Karpas-422 (cell line): ENCODE measurements around the gene HAUS7. TPM values are rescaled to one million over a fixed set of nuclear protein-coding genes. Genes with fewer than 3 reads are reported as not detected.

Experiments
- DNase-seq: peaks from one replicate; pipeline ENCODE4 v3.0.0-alpha.2; 2015
- H2AFZ ChIP-seq: fragments of 200-600 bp; sonication (generic); 2 replicates; pipeline ENCODE4 v1.6.1; 2014; ENCODE audit warnings: antibody characterized with exemption, low read length, mixed read lengths
- H3K27ac ChIP-seq: fragments of 200-600 bp; sonication (generic); 2 replicates; pipeline ENCODE4 v1.5.1; 2014; ENCODE audit warnings: mild to moderate bottlenecking, low read length, moderate library complexity
- H3K27me3 ChIP-seq: fragments of 200-600 bp; sonication (generic); 2 replicates; pipeline ENCODE4 v1.6.1; 2014; ENCODE audit warnings: low read length, mixed read lengths
- H3K36me3 ChIP-seq: fragments of 200-600 bp; sonication (generic); 2 replicates; pipeline ENCODE4 v1.6.1; 2014; ENCODE audit warnings: low read length, mixed read lengths; ENCODE audit not compliant: insufficient read depth
- H3K4me1 ChIP-seq: fragments of 200-600 bp; sonication (generic); 2 replicates; pipeline ENCODE4 v1.6.1; 2014; ENCODE audit warnings: mild to moderate bottlenecking, low read length, mixed read lengths
- H3K4me2 ChIP-seq: fragments of 200-600 bp; sonication (generic); 2 replicates; pipeline ENCODE4 v1.6.1; 2014; ENCODE audit warnings: low read length, low read depth, mild to moderate bottlenecking; ENCODE audit not compliant: poor library complexity, severe bottlenecking
- H3K4me3 ChIP-seq: fragments of 200-600 bp; sonication (generic); 2 replicates; pipeline ENCODE4 v1.5.1; 2014; ENCODE audit warnings: mild to moderate bottlenecking, antibody characterized with exemption, low read length, mixed read lengths
- H3K79me2 ChIP-seq: fragments of 200-600 bp; sonication (generic); 2 replicates; pipeline ENCODE4 v1.6.1; 2014; ENCODE audit warnings: mild to moderate bottlenecking, low read length, mixed read lengths
- H3K9ac ChIP-seq: fragments of 200-600 bp; sonication (generic); 2 replicates; pipeline ENCODE4 v1.6.0; 2014; ENCODE audit warnings: low read length
- H3K9me2 ChIP-seq: fragments of 200-600 bp; sonication (generic), shearing (Covaris generic); replicated peaks from 2 replicates; pipeline ENCODE4 v1.6.0; 2014; ENCODE audit warnings: mild to moderate bottlenecking, low read length, moderate library complexity; ENCODE audit not compliant: insufficient read depth
- H3K9me3 ChIP-seq: fragments of 300-700, 200-600 bp; sonication (generic); 2 replicates; pipeline ENCODE4 v1.6.1; 2014; ENCODE audit warnings: low read length, mixed read lengths
- H4K20me1 ChIP-seq: fragments of 200-600 bp; sonication (generic); 2 replicates; pipeline ENCODE4 v1.6.1; 2014; ENCODE audit warnings: mild to moderate bottlenecking, antibody characterized with exemption, low read length, low read depth; ENCODE audit not compliant: insufficient read depth
- total RNA-seq: library from RNA; depleted of rRNA; stranded (reverse); fragments of >200 nt; shearing (Covaris generic); gene quantifications from 2 replicates; pipeline ENCODE4 v1.2.3, GENCODE V29; 2014; ENCODE audit warnings: low replicate concordance

HAUS7 gene
- total RNA-seq, 1 experiment from 2014 or later, result 36.2 TPM

DNA sequence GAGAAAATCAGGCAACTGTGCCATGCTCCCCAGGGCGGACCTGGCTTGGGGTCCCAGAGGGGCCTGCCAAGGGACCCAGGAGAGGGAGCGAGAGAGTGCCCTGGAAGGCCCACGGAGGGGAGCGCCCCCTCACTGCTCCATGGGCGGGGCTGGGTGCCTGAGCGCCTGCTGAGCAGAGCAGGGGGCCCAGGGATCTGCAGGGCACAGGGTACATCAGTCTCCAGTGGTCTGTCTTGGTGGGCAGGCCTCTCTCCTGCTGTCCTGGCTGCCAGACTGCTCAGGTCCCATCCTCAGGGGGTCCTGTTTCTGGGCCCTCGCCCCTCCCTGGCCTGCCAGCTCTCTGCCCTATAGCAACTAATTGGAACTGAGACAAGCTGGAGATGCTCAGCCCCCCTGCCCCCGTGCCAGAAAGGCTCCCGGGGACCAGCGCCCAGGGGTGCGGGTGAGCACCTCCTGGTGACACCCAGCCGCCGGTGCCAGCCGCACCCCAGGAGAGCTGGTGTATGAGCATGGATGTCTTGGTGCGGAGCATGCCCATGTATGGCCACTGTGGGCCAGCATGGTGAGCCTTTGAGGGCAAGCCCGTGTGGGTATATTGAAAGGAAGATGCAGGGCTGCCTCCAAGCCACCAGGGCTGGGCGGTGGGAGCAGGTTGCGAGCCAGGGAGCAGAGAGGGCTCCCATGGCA is 25.7 kb upstream of the HAUS7 start:
- no peak overlapping the region for H3K4me2 ChIP-seq
- H3K79me2 ChIP-seq, result no peaks in the 10 kb centered on the region
- H3K4me1 ChIP-seq, result no peaks in the 10 kb centered on the region
- H3K9me2 ChIP-seq, result no peaks in the 10 kb centered on the region
- no peaks in the 10 kb centered on the region for H3K9me3 ChIP-seq
- no peaks in the 10 kb centered on the region for H4K20me1 ChIP-seq
- no peaks in the 10 kb centered on the region for H3K36me3 ChIP-seq
- H2AFZ ChIP-seq, result no peak overlapping the region
- no peak overlapping the region for H3K9ac ChIP-seq
- no peak overlapping the region for H3K27ac ChIP-seq
- no peak overlapping the region for H3K4me3 ChIP-seq
- no peak for DNase-seq
- H3K27me3 ChIP-seq, result no peaks in the 10 kb centered on the region

DNA sequence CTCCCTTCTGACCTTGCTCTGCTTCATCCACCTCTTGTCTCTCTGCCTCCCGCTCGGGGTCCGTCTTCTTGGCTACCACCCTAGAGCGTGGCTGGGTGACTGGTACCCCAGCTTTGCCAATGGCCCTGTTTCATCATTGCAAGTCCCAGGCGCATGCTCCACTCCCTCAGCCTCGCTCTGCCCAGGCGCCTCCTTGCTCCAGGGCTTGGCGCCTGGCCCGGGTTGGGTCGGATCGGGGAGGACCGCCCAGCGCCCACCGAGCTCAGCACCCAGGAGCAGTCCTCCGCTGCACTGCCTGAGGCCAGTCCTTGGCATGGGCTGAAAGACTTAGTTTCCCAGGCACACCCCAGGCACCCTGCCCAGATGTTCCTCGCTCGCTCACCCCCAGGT is 25.0 kb upstream of the HAUS7 start:
- Histone ChIP-seq H4K20me1 (no peaks in the 10 kb centered on the region), H3K4me2 (no peak overlapping the region), H3K4me1 (no peaks in the 10 kb centered on the region), H3K36me3 (no peaks in the 10 kb centered on the region), H3K79me2 (no peaks in the 10 kb centered on the region), H3K27ac (no peak overlapping the region), H3K27me3 (no peaks in the 10 kb centered on the region), H3K9ac (no peak overlapping the region), H3K4me3 (no peak overlapping the region), H2AFZ (no peak overlapping the region), H3K9me2 (no peaks in the 10 kb centered on the region), H3K9me3 (no peaks in the 10 kb centered on the region)
- DNase-seq, result no peak

DNA sequence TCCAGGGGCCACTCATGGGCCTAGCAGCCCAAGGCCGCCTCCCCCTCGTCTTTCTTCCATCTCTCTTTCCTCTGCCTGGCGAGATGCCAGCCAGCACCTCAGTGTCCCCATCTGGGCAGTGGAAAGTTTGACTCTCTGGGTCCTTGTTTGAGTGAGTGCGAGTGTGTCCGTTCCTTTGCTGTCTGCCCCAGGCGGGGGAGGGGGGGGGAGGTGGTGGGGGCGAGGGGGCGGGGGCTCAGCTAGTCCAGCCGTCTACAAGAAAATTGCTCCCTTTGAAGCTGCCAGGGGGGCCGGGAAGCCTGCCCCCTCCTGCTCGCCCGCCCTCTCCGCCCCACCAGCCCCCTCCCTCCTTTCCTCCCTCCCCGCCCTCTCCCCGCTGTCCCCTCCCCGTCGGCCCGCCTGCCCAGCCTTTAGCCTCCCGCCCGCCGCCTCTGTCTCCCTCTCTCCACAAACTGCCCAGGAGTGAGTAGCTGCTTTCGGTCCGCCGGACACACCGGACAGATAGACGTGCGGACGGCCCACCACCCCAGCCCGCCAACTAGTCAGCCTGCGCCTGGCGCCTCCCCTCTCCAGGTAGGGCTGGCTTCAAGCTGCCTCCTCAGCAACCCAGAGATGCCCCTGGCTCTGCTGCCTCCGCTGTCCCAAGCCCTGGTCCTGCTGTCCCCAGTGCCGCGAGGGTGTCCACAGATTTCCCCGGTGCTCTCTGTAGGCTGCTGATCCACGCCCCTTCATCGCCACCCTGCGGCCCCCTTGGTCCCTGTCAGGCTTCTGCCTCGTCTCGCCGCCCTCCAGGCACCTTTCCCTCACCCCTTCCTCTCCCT is 24.4 kb upstream of the HAUS7 start, which contains the start of gene BGN:
TSS of gene BGN (plus strand) at position 440 of the 821 bp plus-strand sequence. CDS start 9,652 bp downstream, outside the sequence.
- H2AFZ ChIP-seq, result no peak within 1 kb of the TSS

DNA sequence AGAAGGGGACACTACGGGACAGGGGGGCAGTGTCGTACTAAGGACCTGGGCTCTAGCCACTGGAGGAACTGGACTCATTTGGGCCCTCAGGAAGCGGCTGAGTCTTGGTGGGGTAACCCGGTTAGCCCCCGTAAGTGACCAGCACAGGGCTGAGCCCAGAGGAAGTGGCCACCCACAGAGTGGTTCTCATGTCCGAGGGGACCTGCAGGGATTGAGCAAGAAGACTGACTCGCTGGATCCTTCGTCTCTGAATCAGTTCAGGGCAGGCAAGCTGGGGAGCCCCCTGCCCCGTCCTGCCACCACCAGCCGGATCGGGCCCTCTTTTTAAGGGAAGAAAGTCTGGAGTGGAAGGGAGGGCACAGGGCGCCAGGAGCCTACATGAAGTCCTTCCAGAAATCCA is 23.7 kb upstream of the HAUS7 start:
- H3K27ac ChIP-seq, result no peak overlapping the region
- H3K4me3 ChIP-seq, result no peak overlapping the region
- no peaks in the 10 kb centered on the region for H3K36me3 ChIP-seq
- H3K9me2 ChIP-seq, result no peaks in the 10 kb centered on the region
- H4K20me1 ChIP-seq, result no peaks in the 10 kb centered on the region
- H3K4me1 ChIP-seq, result no peaks in the 10 kb centered on the region
- no peak overlapping the region for H3K9ac ChIP-seq
- no peak for DNase-seq
- H3K79me2 ChIP-seq, result no peaks in the 10 kb centered on the region
- H3K9me3 ChIP-seq, result no peaks in the 10 kb centered on the region
- H2AFZ ChIP-seq, result no peak overlapping the region
- no peaks in the 10 kb centered on the region for H3K27me3 ChIP-seq
- H3K4me2 ChIP-seq, result no peak overlapping the region

More for the DNA sequence above, 24.4 kb upstream of the HAUS7 start, which contains the start of gene BGN:
- Histone ChIP-seq H3K9me3 (no peaks in the 10 kb centered on the region), H4K20me1 (no peaks in the 10 kb centered on the region), H3K36me3 (no peaks in the 10 kb centered on the region), H3K79me2 (no peaks in the 10 kb centered on the region), H3K4me2 (no peak within 1 kb of the TSS), H3K27ac (no peak within 1 kb of the TSS), H3K4me1 (no peaks in the 10 kb centered on the region), H3K4me3 (no peak within 1 kb of the TSS), H3K9ac (no peak within 1 kb of the TSS), H3K27me3 (no peaks in the 10 kb centered on the region), H3K9me2 (no peaks in the 10 kb centered on the region)
- DNase-seq, result no peak

DNA sequence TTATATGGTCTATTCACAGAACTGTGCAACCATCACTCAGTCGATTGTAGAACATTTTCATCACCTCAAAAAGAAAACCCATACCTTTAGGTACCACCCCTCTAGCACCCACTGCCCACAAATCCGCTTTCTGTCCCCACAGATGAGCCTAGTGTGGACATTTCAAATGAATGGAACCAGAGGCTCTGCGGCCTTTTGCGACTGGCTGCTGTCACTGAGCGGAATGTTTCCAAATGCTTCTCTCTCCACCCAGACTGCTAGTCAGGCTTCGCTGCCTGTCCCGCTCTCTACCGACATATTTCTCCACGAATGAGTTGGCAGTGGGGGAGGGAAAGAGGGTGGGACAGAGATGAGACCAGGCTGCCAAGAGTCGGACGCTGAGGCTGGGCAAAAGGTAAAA is 22.7 kb upstream of the HAUS7 start:
- H3K79me2 ChIP-seq, result no peaks in the 10 kb centered on the region
- no peak overlapping the region for H3K4me3 ChIP-seq
- H2AFZ ChIP-seq, result no peak overlapping the region
- DNase-seq, result no peak
- H3K27me3 ChIP-seq, result no peaks in the 10 kb centered on the region
- H3K9ac ChIP-seq, result no peak overlapping the region
- H3K9me3 ChIP-seq, result no peaks in the 10 kb centered on the region
- no peaks in the 10 kb centered on the region for H3K9me2 ChIP-seq
- no peaks in the 10 kb centered on the region for H4K20me1 ChIP-seq
- no peak overlapping the region for H3K4me2 ChIP-seq
- no peaks in the 10 kb centered on the region for H3K4me1 ChIP-seq
- H3K36me3 ChIP-seq, result no peaks in the 10 kb centered on the region
- no peak overlapping the region for H3K27ac ChIP-seq

DNA sequence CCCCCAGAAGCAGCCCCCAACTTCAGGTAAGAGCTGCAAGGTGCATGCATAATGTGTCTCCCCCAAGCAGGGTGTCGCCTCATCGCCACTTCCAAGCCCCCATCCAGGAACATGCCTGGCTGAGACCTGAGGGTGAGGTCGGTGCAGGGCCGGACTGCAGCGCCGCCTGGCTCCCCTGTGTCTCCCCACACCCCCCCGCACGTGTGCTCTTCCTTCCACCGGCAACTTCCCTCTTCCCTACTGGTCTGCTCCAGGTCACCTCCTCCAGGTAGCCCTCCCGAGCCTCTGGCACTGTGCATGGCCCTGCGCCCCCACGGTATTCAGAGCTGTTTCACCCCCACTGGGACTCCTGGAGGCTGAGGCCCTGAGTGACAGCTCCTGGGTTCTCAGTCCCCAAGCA is 22.2 kb upstream of the HAUS7 start:
- H3K79me2 ChIP-seq, result no peaks in the 10 kb centered on the region
- H3K4me2 ChIP-seq, result no peak overlapping the region
- H3K9me2 ChIP-seq, result no peaks in the 10 kb centered on the region
- H3K4me3 ChIP-seq, result no peak overlapping the region
- no peaks in the 10 kb centered on the region for H3K9me3 ChIP-seq
- no peak overlapping the region for H3K27ac ChIP-seq
- no peak overlapping the region for H2AFZ ChIP-seq
- DNase-seq, result no peak
- no peaks in the 10 kb centered on the region for H4K20me1 ChIP-seq
- H3K9ac ChIP-seq, result no peak overlapping the region
- H3K4me1 ChIP-seq, result no peaks in the 10 kb centered on the region
- H3K36me3 ChIP-seq, result no peaks in the 10 kb centered on the region
- no peaks in the 10 kb centered on the region for H3K27me3 ChIP-seq

DNA sequence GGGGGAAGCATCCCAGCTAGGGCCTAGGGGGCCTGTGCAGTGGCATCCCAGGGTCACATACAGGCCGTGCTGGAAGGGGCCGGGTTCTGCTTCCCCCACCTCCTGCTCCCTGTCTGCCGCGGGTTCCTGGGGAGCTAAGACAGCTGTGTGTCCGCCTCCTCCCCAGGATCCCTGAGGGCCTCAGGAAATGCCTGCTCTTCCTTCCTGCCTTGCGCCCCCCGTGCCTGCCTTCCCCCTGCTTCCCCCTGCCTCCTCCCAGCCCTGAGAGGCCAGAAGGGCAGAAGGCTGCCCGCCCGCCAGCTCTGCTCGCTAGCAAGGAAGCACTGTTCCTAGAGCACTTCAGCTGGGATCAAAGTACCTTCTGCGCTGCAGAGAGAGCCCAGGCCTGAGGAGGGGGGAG is 21.5 kb upstream of the HAUS7 start:
- no peaks in the 10 kb centered on the region for H3K9me3 ChIP-seq
- no peak overlapping the region for H3K27ac ChIP-seq
- no peaks in the 10 kb centered on the region for H3K36me3 ChIP-seq
- H3K79me2 ChIP-seq, result no peaks in the 10 kb centered on the region
- no peak overlapping the region for H2AFZ ChIP-seq
- no peaks in the 10 kb centered on the region for H3K9me2 ChIP-seq
- H3K4me2 ChIP-seq, result no peak overlapping the region
- no peaks in the 10 kb centered on the region for H4K20me1 ChIP-seq
- DNase-seq, result no peak
- H3K4me1 ChIP-seq, result no peaks in the 10 kb centered on the region
- H3K27me3 ChIP-seq, result no peaks in the 10 kb centered on the region
- H3K4me3 ChIP-seq, result no peak overlapping the region
- no peak overlapping the region for H3K9ac ChIP-seq

DNA sequence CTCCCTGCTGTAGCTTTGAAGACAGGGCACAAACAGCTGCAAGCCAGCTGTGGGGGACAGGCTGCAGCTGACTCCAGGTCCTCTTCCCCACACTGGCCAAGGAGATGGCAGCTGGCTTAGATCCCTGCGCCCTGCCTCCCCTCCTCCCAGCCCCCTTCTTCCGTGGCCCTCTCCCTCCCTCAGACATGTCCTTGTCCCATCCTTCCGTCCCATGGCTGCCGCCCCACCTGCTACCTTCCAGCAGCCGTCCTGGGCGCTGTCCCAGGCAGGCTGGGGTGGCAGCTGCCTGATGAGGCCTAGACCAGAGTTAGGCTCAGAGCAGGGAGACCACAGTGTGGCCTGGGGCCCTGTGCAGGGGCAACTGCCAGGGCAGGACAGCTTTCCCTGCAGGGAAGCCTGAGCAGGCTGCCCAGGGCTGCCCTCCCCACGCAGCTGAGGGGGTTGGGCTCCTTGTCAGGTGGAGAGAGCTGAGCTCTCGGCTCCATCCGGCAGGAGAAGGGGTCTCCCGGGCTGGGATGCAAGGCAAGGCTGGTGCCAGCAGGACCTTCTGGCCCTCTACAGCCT is 21.1 kb upstream of the HAUS7 start:
- H4K20me1 ChIP-seq, result no peaks in the 10 kb centered on the region
- H3K79me2 ChIP-seq, result no peaks in the 10 kb centered on the region
- H3K9ac ChIP-seq, result no peak overlapping the region
- no peak overlapping the region for H3K4me3 ChIP-seq
- H3K36me3 ChIP-seq, result no peaks in the 10 kb centered on the region
- DNase-seq, result no peak
- no peak overlapping the region for H2AFZ ChIP-seq
- no peaks in the 10 kb centered on the region for H3K4me1 ChIP-seq
- H3K27me3 ChIP-seq, result no peaks in the 10 kb centered on the region
- H3K4me2 ChIP-seq, result no peak overlapping the region
- no peaks in the 10 kb centered on the region for H3K9me3 ChIP-seq
- H3K9me2 ChIP-seq, result no peaks in the 10 kb centered on the region
- H3K27ac ChIP-seq, result no peak overlapping the region
